ENCODE data around the gene LRRC23.

Gene LRRC23

GRCh38 chr12:6943722-6944380 is 39.2 kb downstream of the LRRC23 start, which contains the start of the genes C12orf57 and RNU7-1:
Gene C12orf57, plus strand, starts transcription at chr12:6944022. Its CDS starts 100 bp downstream, at chr12:6944122.
Gene RNU7-1, plus strand, starts transcription at chr12:6943816.
- peak; percentile 88 for DNase-seq (ENCODE audit: low read depth)

GRCh38 chr12:6944381-6945186 is 40.0 kb downstream of the LRRC23 start:
- DNase-seq (ENCODE audit: low read depth): peak; percentile 91

GRCh38 chr12:6945613-6946012 is 41.0 kb downstream of the LRRC23 start:
- no peak for DNase-seq (ENCODE audit: low read depth)

- no peak for DNase-seq (ENCODE audit: low read depth)
These were observed 41.7 kb downstream of the LRRC23 start for GRCh38 chr12:6946033-6946919.

GRCh38 chr12:6946920-6947374 is 42.3 kb downstream of the LRRC23 start:
- DNase-seq (ENCODE audit: low read depth): no peak

GRCh38 chr12:6947615-6948014 is 43.0 kb downstream of the LRRC23 start:
- DNase-seq (ENCODE audit: low read depth): no peak

- DNase-seq (ENCODE audit: low read depth): no peak
These were observed 44.4 kb downstream of the LRRC23 start for GRCh38 chr12:6948873-6949594.

- DNase-seq (ENCODE audit: low read depth): no peak
These were observed 45.8 kb downstream of the LRRC23 start for GRCh38 chr12:6950401-6950801.

GRCh38 chr12:6950811-6951540 is 46.4 kb downstream of the LRRC23 start, which contains the start of gene PTPN6:
Gene PTPN6, plus strand, starts transcription at chr12:6951356. Its CDS starts 157 bp downstream, at chr12:6951513.
- DNase-seq (ENCODE audit: low read depth): no peak

- no peak for DNase-seq (ENCODE audit: low read depth)
These were observed 47.0 kb downstream of the LRRC23 start for GRCh38 chr12:6951551-6952120.

- DNase-seq (ENCODE audit: low read depth): no peak
These were observed 47.7 kb downstream of the LRRC23 start for GRCh38 chr12:6952121-6952862.

GRCh38 chr12:6952863-6953441 is 48.3 kb downstream of the LRRC23 start:
- DNase-seq (ENCODE audit: low read depth): no peak

- DNase-seq (ENCODE audit: low read depth): no peak
These were observed 49.1 kb downstream of the LRRC23 start for GRCh38 chr12:6953442-6954315.

GRCh38 chr12:6954316-6955107 is 49.9 kb downstream of the LRRC23 start:
- no peak for DNase-seq (ENCODE audit: low read depth)

GRCh38 chr12:6955108-6956020 is 50.7 kb downstream of the LRRC23 start:
- DNase-seq (ENCODE audit: low read depth): no peak

- DNase-seq (ENCODE audit: low read depth): no peak
These were observed 51.6 kb downstream of the LRRC23 start for GRCh38 chr12:6956021-6956727.
